Esophagus muscularis mucosa (tissue), 4 donors: ENCODE results near the gene EBF4. TPM values are rescaled to one million over a fixed set of nuclear protein-coding genes. Genes with fewer than 3 reads are reported as not detected.

Experiments used
- DNase-seq: peaks from one replicate; pipeline ENCODE4 v3.0.0-alpha.2; 2017; ENCODE audit errors: extremely low spot score
- H3K27ac ChIP-seq, 4 donors: fragments of 200-600 bp; sonication (generic); replicated peaks in 1 of 4; 1 replicate in 3 of 4; 2 replicates in 1 of 4; pipeline ENCODE4 v1.5.1; 2016 to 2019; ENCODE audit warnings: mild to moderate bottlenecking in 1 of 4
- H3K27me3 ChIP-seq, 4 donors: fragments of 200-600 bp; sonication (generic); one replicate each; pipeline versions ENCODE4 v1.5.1 to v1.6.0; 2016 to 2019
- H3K36me3 ChIP-seq, 4 donors: fragments of 200-600 bp; sonication (generic); one replicate each; pipeline ENCODE4 v1.5.1; 2016 to 2019
- H3K4me1 ChIP-seq, 4 donors: fragments of 200-600 bp; sonication (generic); one replicate each; pipeline ENCODE4 v1.5.1; 2016 to 2019
- H3K4me3 ChIP-seq, 4 donors: fragments of 200-600 bp; sonication (generic); 1 replicate in 2 of 4; 2 replicates in 2 of 4; pipeline ENCODE4 v1.5.1; 2016 to 2019; ENCODE audit warnings: mild to moderate bottlenecking in 4 of 4, moderate library complexity in 1 of 4
- H3K9me3 ChIP-seq, 4 donors: fragments of 200-600 bp; sonication (generic); 1 replicate in 3 of 4; 2 replicates in 1 of 4; pipeline ENCODE4 v1.5.1; 2016 to 2019
- CTCF ChIP-seq, 3 experiments: fragments of 200-600 bp in 2 of 3; fragments of 450-650 bp in 1 of 3; sonication (generic) in 2 of 3; IDR thresholded peaks; one replicate each; pipeline ENCODE4 v1.5.1; 2017 to 2019; ENCODE audit warnings: antibody characterized with exemption in 3 of 3, mild to moderate bottlenecking in 2 of 3, moderate library complexity in 1 of 3
- EP300 ChIP-seq: sonication (generic); formaldehyde crosslinking; IDR thresholded peaks from one replicate; pipeline ENCODE4 v1.6.1; 2017; ENCODE audit warnings: antibody characterized with exemption
- POLR2A ChIP-seq: fragments of 450-650 bp; IDR thresholded peaks from one replicate; pipeline ENCODE4 v1.6.1; 2017; ENCODE audit warnings: antibody characterized with exemption, moderate library complexity, mild to moderate bottlenecking, low read depth
- POLR2AphosphoS5 ChIP-seq, 2 donors: sonication (generic); formaldehyde crosslinking; IDR thresholded peaks; one replicate each; pipeline ENCODE4 v1.6.1; 2017; ENCODE audit warnings: antibody characterized with exemption in 2 of 2
- WGBS: methylation state at CpG from one replicate; pipeline ENCODE4 v1.1.5; 2018; 5-methylcytosine and 5-hydroxymethylcytosine counted together
- intact Hi-C: fragments of 100-400 bp; cut with DNase I; formaldehyde crosslinking; loops from one replicate; pipeline ENCODE4 v1.15.1; 2023
- total RNA-seq, 4 donors: library from RNA; depleted of rRNA; stranded (reverse); fragments of >200 nt; gene quantifications; one replicate each; pipeline versions ENCODE4 v1.1.0 to v1.2.1, GENCODE V29; 2016

Gene EBF4
- total RNA-seq, 4 donors from 2014 or later = 23.7 to 46.7 (median 30.1) TPM

DNA sequence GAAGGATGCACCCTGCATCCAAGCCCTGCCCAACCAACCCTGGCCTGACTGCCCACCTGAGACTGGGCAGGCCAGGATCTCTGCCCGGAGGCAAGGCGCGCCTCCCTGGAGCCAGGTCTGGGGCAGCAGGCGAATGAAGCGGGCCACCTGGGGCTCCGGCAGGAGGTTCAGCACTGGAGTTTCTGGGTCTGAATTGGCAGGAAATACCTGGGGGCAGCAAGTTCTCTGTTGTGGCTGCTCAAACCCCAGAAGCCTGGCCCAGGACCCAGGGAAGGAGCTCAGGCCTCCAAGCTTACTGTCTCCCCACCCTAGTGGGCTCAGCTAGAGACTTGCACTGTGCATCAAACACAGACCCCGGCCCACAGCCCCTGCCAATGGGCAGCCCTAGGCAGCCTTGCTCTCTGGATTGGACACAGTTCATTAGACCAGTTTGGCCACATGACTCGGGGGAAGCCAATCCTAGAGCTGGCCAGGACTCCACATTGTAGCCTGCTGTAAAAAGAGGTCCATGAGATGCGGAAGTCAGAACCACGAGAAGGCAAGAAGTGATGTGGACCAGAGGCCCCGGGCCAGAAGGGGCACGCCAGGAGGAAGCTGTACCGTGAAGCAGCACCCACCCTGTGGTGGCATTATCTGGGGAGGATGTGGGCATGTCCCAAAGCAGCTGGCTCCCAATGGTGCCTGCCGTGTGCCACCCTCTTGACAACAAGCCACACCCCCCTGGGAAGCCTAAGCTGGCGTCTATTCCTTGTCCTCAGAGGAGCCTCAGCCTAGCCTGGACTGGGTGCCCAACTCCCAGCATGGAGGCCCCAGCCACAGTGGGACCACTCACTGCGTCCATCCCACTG lies 104.8 kb downstream of the EBF4 start:
- Histone ChIP-seq H3K36me3 (no peaks in the 10 kb centered on the region), H3K27me3 (peaks cover 0 to 89% (median 20%) of the 10 kb centered on the region in 4 donors), H3K9me3 (no peaks in the 10 kb centered on the region), H3K27ac (no peak overlapping the region), H3K4me1 (peaks cover 0 to 25% (median 20%) of the 10 kb centered on the region in 4 donors), H3K4me3 (no peak overlapping the region)
- TF ChIP-seq POLR2AphosphoS5 (IDR thresholded peaks at IDR 0.05) = no peak
- no peak for TF ChIP-seq POLR2A
- TF ChIP-seq EP300 = no peak
- TF ChIP-seq CTCF (IDR thresholded peaks at IDR 0.05) = no peak
- no peak for DNase-seq
- intact Hi-C loops = no loop called here
- 80% methylated on average over 10 of the region's 16 CpGs for WGBS

- no peak overlapping the region for H3K4me3 ChIP-seq
- H3K4me1 ChIP-seq = peaks cover 0 to 25% (median 20%) of the 10 kb centered on the region in 4 donors
- intact Hi-C loops = no loop called here
- TF ChIP-seq CTCF (IDR thresholded peaks at IDR 0.05) (no peak), EP300 (no peak), POLR2AphosphoS5 (IDR thresholded peaks at IDR 0.05) (no peak), POLR2A (no peak)
- no peak overlapping the region for H3K27ac ChIP-seq
- H3K36me3 ChIP-seq = no peaks in the 10 kb centered on the region
- peaks cover 0 to 93% (median 20%) of the 10 kb centered on the region in 4 donors for H3K27me3 ChIP-seq
- 91% methylated on average over 17 of the region's 19 CpGs for WGBS
- DNase-seq = no peak
- no peaks in the 10 kb centered on the region for H3K9me3 ChIP-seq
Measured at GRCh38 chr20:2798095-2798805, 105.7 kb downstream of the EBF4 start.

GRCh38 chr20:2798814-2799213 lies 106.2 kb downstream of the EBF4 start:
- TF ChIP-seq POLR2AphosphoS5 (IDR thresholded peaks at IDR 0.05) (no peak), EP300 (no peak), CTCF (IDR thresholded peaks at IDR 0.05) (no peak), POLR2A (no peak)
- H3K9me3 ChIP-seq = no peaks in the 10 kb centered on the region
- 82% methylated on average over 6 of the region's 6 CpGs for WGBS

GRCh38 chr20:2799271-2799670 lies 106.7 kb downstream of the EBF4 start:
- H3K27me3 ChIP-seq = peaks cover 0 to 98% (median 18%) of the 10 kb centered on the region in 4 donors
- no peak for TF ChIP-seq CTCF (IDR thresholded peaks at IDR 0.05)
- no peak for TF ChIP-seq EP300
- TF ChIP-seq POLR2A = no peak
- no peak for TF ChIP-seq POLR2AphosphoS5 (IDR thresholded peaks at IDR 0.05)
- no peak for DNase-seq
- H3K27ac ChIP-seq = no peak overlapping the region
- intact Hi-C loops = no loop called here
- peaks cover 0 to 25% (median 20%) of the 10 kb centered on the region in 4 donors for H3K4me1 ChIP-seq
- no peaks in the 10 kb centered on the region for H3K9me3 ChIP-seq
- peak overlapping the region; percentile 22 to 34 (median 30) for H3K4me3 ChIP-seq
- whole genome bisulfite sequencing = 50% methylated on average over 9 of the region's 9 CpGs
- H3K36me3 ChIP-seq = no peaks in the 10 kb centered on the region

More at GRCh38 chr20:2798814-2799213, 106.2 kb downstream of the EBF4 start:
- Histone ChIP-seq H3K4me3 (no peak overlapping the region), H3K4me1 (peaks cover 0 to 25% (median 20%) of the 10 kb centered on the region in 4 donors), H3K36me3 (no peaks in the 10 kb centered on the region), H3K27ac (no peak overlapping the region), H3K27me3 (peaks cover 0 to 98% (median 20%) of the 10 kb centered on the region in 4 donors)
- no peak for DNase-seq
- intact Hi-C loops = no loop called here
